ENCODE data around the gene SCARF2. TPM values are rescaled to one million over a fixed set of nuclear protein-coding genes. Genes with fewer than 3 reads are reported as not detected.
"Not testable (repeated sequence)": the region's sequence is repeated elsewhere in the genome, so short reads cannot be mapped to it uniquely, and the experiment has no call there.

The SCARF2 gene
- total RNA-seq, 1 donor from 2014 or later: 4.8 TPM

DNA sequence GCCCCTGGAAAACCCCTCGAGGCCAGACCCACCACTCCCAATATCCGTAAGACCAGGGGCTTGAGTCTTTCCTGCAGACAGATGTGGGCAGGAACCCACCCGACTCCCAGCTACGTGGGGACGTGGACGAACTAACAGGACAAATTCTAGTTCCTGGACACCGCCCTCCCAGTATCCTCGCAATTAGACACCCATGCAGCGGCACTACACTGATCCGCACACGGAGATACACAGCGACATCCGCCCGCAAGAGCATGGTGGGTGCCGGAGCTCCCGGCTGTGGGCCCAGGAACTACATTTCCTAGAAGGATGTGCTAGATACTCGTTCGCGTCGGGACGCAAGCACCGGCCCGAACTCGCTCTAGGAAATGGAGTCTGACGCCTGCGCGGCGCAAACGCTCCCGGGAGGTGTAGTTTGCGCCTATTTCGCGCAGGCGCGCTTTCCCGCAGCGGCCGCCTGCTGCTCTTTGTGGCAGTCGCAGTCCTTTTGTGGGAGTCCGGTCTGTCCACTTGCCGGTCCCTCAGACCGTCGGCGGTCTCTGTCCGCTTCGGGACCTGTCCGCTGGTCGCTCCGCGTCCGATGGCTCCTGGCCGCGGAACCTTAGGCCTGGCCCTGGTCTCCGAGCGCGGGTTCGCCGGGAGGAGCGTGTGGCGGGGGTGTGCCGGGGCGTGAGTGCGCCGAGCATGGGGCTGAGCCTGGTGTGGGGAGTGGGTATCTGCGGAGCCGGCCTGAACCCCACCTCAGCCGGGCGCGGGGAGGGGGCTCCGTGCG is 43.7 kb downstream of the SCARF2 start, which contains the start of gene ZNF74:
ZNF74 (plus strand) TSS at position 447 of the 772 bp plus-strand sequence. CDS start 478 bp downstream, outside the sequence.
- peak; percentile 95 for DNase-seq (ENCODE audit: low read depth)

DNA sequence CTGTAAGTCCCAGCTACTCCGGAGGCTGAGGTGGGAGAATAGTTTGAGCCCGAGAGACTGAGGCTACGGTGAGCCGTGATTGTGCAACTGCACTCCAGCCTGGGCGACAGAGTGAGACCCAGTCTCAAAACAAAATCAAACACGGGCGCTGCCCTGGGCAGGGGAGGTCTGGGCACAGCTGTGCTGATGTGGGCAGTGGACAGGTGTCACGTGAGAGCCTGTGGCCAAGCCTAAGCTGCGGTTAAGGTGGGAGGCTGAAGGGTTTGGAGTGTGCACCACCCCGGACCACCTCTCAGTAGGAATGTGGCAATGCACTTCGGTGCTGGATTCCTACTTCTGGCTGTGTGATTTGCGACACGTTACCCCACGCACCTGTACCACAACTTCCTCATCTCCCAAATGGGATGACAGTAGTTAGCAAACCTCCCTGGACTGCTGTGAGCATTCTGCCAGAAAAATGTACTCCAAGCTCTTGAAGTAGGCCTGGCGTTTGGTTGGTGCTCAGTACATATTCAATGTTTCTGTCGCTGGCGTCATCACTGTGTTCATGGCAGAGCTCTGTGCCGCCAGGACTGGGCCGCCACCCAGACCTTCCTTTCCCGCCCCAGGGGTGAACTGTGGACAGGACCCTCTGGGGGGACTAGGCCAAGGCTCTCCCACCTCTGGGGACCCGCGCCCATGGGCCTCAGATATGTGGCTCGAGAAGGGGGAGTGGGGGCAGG is 44.5 kb downstream of the SCARF2 start:
- no peak for DNase-seq (ENCODE audit: low read depth)

DNA sequence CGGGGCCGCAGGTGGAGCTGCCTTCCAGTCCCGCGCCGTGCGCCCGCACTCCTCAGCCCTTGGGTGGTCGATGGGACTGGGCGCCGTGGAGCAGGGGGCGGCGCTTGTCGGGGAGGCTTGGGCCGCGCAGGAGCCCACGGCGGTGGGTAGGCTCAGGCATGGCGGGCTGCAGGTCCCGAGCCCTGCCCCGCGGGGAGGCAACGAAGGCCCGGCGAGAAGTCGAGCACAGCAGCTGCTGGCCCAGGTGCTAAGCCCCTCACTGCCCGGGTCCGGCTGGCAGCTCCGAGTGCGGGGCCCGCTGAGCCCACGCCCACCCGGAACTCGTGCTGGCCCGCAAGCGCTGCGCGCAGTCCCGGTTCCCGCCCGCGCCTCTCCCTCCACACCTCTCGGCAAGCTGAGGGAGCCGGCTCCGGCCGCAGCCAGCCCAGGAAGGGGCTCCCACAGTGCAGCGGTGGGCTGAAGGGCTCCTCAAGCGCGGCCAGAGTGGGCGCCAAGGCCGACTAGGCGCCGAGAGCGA is 45.2 kb downstream of the SCARF2 start:
- not testable (repeated sequence) for DNase-seq (ENCODE audit: low read depth)

DNA sequence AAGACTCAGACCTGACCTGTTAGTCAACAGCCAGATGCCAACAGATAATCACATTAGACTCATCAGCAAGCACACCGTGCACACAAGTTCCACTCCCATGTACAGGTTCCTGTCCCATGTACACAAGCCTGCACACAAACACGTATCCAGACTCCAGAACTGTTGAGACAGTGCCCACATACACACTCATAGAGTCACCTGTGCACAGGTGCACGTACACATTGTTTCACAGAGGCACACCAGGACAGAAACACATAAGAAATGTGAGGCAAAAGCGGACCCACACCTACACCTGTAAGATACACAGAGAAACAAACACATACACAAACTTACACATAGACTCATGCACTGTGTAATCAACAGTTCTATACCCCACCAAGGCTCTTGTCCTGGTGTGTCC is 46.4 kb downstream of the SCARF2 start:
- DNase-seq (ENCODE audit: low read depth): no peak

DNA sequence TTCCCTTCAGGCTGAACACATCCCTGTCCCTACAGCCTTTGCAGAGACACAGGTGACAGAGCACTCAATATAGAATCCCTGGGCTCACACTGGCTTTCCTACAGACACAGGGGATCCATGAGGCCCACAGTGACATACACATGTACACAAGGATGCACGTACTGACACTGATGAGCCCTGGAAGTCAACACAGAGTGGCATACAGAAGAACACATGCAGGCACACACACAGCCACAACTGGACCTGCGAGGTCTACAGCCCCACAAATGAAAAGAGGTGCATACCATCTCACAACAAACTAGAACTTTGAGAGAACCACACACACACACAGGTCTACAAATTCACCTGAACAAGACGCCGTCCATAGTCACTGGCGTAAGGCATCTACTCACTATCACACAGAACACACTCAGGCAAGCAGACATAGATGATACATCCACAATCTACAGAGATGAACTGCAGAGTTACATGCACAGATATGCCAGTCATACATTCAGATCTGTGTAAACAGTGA is 47.2 kb downstream of the SCARF2 start:
- no peak for DNase-seq (ENCODE audit: low read depth)

DNA sequence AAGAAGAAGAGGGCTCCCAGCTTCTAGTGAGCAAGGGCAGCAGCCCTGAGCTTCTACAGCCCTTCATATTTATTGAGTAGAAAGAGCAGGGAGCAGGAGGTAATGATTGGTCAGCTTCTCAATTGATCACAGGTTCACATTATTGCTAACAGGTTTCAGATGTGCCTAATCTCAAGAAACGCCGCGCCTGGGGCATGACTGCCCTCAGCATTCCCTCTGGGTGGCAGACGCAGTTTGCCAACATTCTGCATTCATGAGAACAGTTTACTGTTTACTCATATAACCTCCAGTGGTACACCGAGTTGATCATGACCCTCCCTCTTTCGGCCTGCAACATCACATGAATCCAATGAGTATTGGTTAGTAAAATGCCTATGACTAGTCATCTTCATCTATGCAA is 48.3 kb downstream of the SCARF2 start:
- DNase-seq (ENCODE audit: low read depth): no peak

DNA sequence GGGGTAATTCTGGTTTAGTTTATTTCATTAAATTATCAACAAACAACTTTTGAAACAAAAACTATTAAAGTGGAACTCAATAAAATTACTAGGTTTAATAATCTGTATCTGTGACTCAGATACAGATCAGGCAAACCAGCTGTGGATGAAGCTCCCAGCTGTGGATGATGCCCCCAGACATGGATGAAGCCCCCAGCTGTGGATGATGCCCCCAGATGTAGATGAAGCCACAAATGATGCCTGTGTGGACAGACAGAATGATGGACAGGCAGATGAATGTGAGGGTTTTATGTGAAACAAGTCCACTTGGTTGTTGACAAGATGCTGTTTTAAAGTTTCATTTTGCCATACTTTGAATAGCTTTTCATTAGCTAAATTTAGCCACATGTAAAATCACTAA is 49.4 kb downstream of the SCARF2 start:
- no peak for DNase-seq (ENCODE audit: low read depth)

DNA sequence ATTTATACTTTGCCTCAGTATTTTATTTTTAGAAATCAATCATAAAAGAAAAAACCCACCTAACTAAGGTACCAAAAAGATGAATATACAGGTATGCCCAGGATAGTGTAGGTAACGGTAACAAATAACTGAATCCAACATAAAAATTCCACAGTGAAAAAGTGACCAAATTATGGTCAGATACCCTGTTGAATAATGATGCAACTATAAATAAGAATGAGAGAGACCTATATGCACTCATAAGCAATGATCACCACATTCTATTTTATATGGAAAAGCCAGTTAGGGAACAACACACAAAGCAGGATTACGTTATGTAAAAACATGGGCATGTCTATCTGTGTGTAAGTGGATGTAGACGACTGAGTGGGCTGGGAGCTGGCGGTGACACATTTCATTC is 50.7 kb downstream of the SCARF2 start:
- DNase-seq (ENCODE audit: low read depth): no peak

DNA sequence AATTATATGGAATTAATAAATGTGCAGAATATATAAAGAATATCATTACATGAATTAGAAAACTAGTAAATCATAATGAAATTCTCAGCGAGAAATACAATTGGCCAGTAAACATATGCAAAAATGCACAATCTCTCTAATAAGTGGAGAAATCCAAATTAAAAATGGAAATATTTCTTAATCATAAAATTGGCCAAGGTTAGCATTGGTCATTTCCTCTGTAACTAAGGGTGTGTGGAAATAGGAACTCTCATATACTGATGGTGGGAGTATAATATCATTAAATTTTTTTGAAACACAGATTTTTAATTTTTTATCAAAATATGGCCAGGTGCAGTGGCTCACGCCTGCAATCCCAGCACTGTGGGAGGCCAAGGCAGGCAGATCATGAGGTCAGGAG is 51.3 kb downstream of the SCARF2 start:
- no peak for DNase-seq (ENCODE audit: low read depth)

DNA sequence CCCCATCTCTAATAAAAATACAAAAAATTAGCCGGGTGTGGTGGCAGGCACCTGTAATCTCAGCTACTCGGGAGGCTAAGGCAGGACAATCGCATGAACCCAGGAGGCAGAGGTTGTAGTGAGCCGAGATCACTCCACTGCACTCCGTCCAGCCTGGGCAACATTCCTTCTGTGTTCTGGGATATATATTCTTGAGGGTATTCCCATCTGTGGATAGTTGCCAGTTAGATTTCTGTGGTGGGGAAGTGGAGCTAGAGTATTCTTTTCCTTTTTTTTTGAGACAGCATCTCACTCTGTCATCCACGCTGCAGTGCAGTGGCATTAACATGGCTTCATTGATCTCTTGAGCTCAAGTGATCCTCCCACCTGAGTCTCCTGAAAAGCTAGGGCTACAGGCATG is 52.8 kb downstream of the SCARF2 start:
- DNase-seq (ENCODE audit: low read depth): no peak

DNA sequence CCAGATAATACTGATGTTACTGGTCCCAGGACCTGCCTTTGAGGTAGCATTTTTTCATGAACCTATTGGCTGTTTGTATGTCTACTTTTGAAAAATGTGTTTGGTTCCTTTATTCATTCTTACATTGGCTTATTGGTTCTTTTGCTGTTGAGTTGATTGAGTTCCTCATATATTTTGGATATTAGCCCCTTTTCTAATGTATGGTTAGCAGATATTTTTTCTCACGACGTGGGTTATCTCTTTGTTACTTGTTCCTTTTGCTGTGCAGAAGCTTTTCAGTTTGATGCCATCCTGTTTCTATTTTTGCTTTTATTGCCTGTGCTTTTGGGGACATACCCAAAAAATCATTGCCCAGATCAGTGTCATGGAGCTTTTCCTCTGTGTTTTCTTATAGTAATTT is 53.5 kb downstream of the SCARF2 start:
- DNase-seq (ENCODE audit: low read depth): no peak

DNA sequence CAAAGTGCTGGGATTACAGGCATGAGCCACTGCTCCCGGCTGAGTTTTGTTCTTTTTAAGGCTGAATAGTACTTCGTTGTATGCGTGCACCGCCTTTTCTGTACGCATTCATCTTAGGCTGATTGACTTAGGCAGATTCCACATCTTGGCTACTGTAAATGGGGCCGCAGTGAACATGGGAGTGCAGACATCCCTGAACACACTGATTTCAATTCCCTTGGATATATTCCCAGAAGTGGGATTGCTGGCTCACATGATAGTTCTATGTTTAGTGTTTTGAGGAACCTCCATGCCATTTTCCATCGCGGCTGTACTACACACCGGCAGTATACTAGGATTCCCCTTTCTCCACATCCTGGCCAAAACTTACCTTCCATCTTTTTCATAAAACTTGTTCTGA is 54.1 kb downstream of the SCARF2 start:
- no peak for DNase-seq (ENCODE audit: low read depth)

DNA sequence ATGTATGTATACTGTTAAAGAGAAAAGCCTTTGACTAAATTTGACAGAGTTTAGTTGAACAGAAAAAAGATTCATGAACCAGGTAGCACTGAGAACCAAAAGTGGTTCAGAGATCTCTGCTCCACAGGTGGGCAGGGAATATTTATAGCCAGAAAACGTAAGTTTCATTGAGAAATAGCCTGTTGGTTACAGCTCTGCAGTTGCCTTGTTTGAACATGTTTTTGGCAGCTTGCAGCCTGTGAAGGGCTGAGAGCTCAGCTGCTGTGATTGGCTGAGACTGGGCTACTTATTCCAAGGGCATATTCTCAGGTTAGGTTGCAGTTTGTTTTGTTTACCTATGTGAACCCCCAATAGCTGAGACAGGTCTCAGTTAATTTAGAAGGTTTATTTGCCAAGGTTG is 57.1 kb downstream of the SCARF2 start:
- DNase-seq (ENCODE audit: low read depth): no peak

DNA sequence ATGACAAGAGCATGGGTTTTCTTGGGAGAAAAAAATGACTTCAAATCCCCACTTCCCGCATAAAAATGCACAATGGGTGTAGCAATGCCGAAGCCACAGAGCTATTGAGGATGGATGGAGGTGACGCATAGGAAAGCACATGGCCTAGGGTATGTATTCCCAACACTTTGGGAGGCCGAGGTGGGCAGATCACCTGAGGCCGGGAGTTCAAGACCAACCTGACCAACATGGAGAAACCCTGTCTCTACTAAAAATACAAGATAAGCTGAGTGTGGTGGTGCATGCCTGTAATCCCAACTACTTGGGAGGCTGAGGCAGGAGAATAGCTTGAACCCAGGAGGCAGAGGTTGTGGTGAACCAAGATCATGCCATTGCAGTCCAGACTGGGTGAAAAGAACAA is 58.9 kb downstream of the SCARF2 start:
- not testable (repeated sequence) for DNase-seq (ENCODE audit: low read depth)

DNA sequence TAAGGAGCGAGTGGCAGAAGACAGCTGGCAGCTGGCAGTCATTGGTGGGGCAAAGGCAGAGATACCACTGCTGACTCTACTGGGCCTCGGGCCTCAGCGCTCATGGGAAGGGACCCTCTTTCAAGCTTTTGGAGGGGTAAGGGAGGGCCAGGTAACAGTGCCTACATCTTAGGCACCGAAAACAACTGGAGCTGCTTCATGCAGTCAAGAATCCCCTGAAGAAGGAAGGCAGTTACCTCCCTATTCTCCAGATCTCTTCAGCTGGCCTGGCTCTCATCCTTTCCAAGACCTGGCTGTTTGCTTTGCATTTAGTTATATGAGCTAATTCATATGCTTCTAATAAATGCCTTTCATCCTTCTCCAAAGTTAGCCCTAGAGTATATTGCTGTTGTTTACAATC is 59.5 kb downstream of the SCARF2 start:
- no peak for DNase-seq (ENCODE audit: low read depth)

DNA sequence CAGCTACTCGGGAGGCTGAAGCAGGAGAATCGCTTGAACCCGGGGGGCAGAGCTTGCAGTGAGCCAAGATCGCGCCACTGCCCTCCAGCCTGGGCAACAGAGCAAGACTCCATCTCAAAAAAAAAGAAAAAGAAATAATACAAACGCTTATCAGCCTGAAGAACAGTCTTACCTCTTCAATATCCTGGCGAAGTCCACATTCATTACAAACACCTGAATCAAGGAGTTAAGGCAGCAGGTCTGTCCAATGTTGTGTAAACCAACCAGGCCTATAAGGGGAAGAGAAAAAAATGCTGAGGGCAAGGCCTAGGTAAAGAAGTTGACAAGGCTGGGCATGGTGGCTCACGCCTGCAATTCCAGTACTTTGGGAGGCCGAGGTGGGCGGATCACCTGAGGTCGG is 60.6 kb downstream of the SCARF2 start:
- DNase-seq (ENCODE audit: low read depth): not testable (repeated sequence)

DNA sequence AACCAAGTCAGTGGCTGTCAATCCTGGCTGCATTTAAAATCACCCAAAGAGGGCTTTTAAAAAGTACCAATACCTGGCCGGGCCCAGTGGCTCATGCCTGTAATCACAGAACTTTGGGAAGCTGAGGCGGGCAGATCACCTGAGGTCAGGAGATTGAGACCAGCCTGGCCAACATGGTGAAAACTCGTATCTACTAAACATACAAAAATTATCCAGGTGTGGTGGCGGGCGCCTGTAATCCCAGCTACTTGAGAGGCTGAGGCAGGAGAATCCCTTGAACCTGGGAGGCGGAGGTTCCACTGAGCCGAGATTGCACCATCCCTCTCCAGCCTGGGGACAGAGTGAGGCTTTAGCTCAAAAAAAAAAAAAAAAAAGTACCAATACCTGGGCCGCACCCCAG is 61.3 kb downstream of the SCARF2 start:
- not testable (repeated sequence) for DNase-seq (ENCODE audit: low read depth)

Other genes with a start within 250 kb of the SCARF2 start
- 10.5 and 12.7 TPM in 2 replicates for gene RTN4R, start 169.5 kb downstream of the SCARF2 start, total RNA-seq
- 55.7 and 72.8 TPM in 2 replicates for gene DGCR6L, start 117.8 kb downstream of the SCARF2 start, total RNA-seq
- 18.4 and 19.9 TPM in 2 replicates for gene ZNF74, start 43.7 kb downstream of the SCARF2 start, total RNA-seq
- gene KLHL22, start 58.0 kb upstream of the SCARF2 start, total RNA-seq: 31.5 and 46.3 TPM in 2 replicates
- 29.7 and 41.7 TPM in 2 replicates for gene MED15, start 69.8 kb upstream of the SCARF2 start, total RNA-seq

All from myocyte (in vitro differentiated cells).